Measurements from ENCODE around the gene NADK2.

DNA sequence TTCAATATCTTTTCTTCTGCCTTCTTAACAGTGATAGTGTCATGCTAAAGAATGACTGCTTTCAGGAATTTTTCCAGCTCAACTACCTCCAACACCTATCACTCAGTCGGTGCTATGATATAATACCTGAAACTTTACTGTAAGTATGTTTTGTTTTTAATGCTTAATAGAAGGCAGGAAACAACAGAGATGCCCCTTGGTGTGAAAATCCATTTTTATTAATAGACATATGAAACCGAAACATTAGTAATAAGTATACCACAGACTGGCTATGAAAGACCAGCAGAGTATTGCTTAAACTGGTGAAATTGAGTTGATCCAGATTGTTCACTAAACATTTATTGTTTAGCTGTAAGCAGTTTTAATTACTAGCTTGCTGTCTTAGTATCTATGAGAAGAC, 64.6 kb downstream of the NADK2 start:
- TF ChIP-seq POLR2A (IDR thresholded peaks at IDR 0.05; ENCODE audit: low read length), result no peak
- no peak for TF ChIP-seq GATA1 (IDR thresholded peaks at IDR 0.05; ENCODE audit: low read depth, low read length)
